ENCODE measurements around the gene INAVA.

GRCh38 chr1:200962631-200963030 is 67.9 kb downstream of the INAVA start:
- TF ChIP-seq CTCF (IDR thresholded peaks at IDR 0.05 in 2 of 3, conservative IDR thresholded peaks at IDR 0.05 in 1 of 3; ENCODE audit: control insufficient read depth in 2 of 3, extremely low read depth in 1 of 3, insufficient read depth in 1 of 3, low read depth in 3 of 3, low read length in 3 of 3) (no peak), POLR2A (IDR thresholded peaks at IDR 0.05; ENCODE audit: low read depth, low read length) (no peak), ZNF592 (IDR thresholded peaks at IDR 0.05) (no peak), HDAC2 (IDR thresholded peaks at IDR 0.05) (no peak)

Data from GM12878 (cell line).